Nephron progenitor cell (in vitro differentiated cells): ENCODE data around the gene FTSJ1.
"Not testable (repeated sequence)": the region's sequence is repeated elsewhere in the genome, so short reads cannot be mapped to it uniquely, and the experiment has no call there.

Source experiments
- DNase-seq: peaks from one replicate; pipeline ENCODE4 v3.0.0; 2021
- H3K27ac Mint-ChIP-seq: 2 replicates; pipeline ENCODE4 v1.8.0; 2021; ENCODE audit warnings: mild to moderate bottlenecking, moderate library complexity, mixed read lengths
- H3K27me3 Mint-ChIP-seq: 2 replicates; pipeline ENCODE4 v1.8.0; 2021; ENCODE audit warnings: mild to moderate bottlenecking, low read depth, mixed read lengths; ENCODE audit not compliant: poor library complexity
- H3K36me3 Mint-ChIP-seq: 2 replicates; pipeline ENCODE4 v1.8.0; 2021; ENCODE audit warnings: low read depth, mixed read lengths
- H3K4me1 Mint-ChIP-seq: 2 replicates; pipeline ENCODE4 v1.8.0; 2021; ENCODE audit warnings: mixed read lengths
- H3K4me3 Mint-ChIP-seq: 2 replicates; pipeline ENCODE4 v1.8.0; 2021; ENCODE audit warnings: mild to moderate bottlenecking, moderate library complexity, mixed read lengths
- H3K9me3 Mint-ChIP-seq: 2 replicates; pipeline ENCODE4 v1.8.0; 2021; ENCODE audit warnings: mild to moderate bottlenecking, moderate library complexity, mixed read lengths
- CTCF ChIP-seq: fragments of 200-600 bp; sonication (generic); IDR thresholded peaks from 2 replicates; pipeline ENCODE4 v1.5.0; 2021; ENCODE audit warnings: antibody characterized with exemption

The FTSJ1 gene

GRCh38 chrX:48522291-48522690 is 46.3 kb downstream of the FTSJ1 start:
- no peaks in the 10 kb centered on the region for H3K27me3 Mint-ChIP-seq

GRCh38 chrX:48523682-48524081 is 47.7 kb downstream of the FTSJ1 start:
- H3K36me3 Mint-ChIP-seq: peaks cover 22% of the 10 kb centered on the region
- peak overlapping the region; percentile 76 for H3K4me3 Mint-ChIP-seq
- peaks cover 15% of the 10 kb centered on the region for H3K4me1 Mint-ChIP-seq
- no peak overlapping the region for H3K27ac Mint-ChIP-seq
- TF ChIP-seq CTCF: no peak
- DNase-seq: no peak
- peaks cover 44% of the 10 kb centered on the region for H3K9me3 Mint-ChIP-seq
- no peaks in the 10 kb centered on the region for H3K27me3 Mint-ChIP-seq

More at GRCh38 chrX:48522291-48522690, 46.3 kb downstream of the FTSJ1 start:
- Mint-ChIP-seq H3K36me3 (peaks cover 15% of the 10 kb centered on the region), H3K4me1 (peaks cover 15% of the 10 kb centered on the region), H3K4me3 (peak overlapping the region; percentile 91), H3K9me3 (peaks cover 38% of the 10 kb centered on the region), H3K27ac (peak overlapping the region; percentile 95)
- DNase-seq: no peak
- TF ChIP-seq CTCF: no peak

GRCh38 chrX:48525853-48526252 is 49.9 kb downstream of the FTSJ1 start:
- H3K27ac Mint-ChIP-seq, H3K27me3 Mint-ChIP-seq, DNase-seq, H3K4me3 Mint-ChIP-seq: not testable (repeated sequence)
- H3K36me3 Mint-ChIP-seq: peaks cover 21% of the 10 kb centered on the region
- peaks cover 34% of the 10 kb centered on the region for H3K9me3 Mint-ChIP-seq
- H3K4me1 Mint-ChIP-seq: peaks cover 12% of the 10 kb centered on the region

- Mint-ChIP-seq H3K4me3 (no peak overlapping the region), H3K36me3 (peaks cover 37% of the 10 kb centered on the region), H3K27me3 (no peaks in the 10 kb centered on the region), H3K27ac (no peak overlapping the region), H3K9me3 (peaks cover 56% of the 10 kb centered on the region), H3K4me1 (no peaks in the 10 kb centered on the region)
- no peak for TF ChIP-seq CTCF
- no peak for DNase-seq
Measured at GRCh38 chrX:48530736-48531135, 54.7 kb downstream of the FTSJ1 start.

GRCh38 chrX:48531358-48531959 is 55.5 kb downstream of the FTSJ1 start:
- DNase-seq: no peak
- no peak for TF ChIP-seq CTCF
- no peak overlapping the region for H3K27ac Mint-ChIP-seq

GRCh38 chrX:48532161-48532560 is 56.2 kb downstream of the FTSJ1 start:
- DNase-seq: no peak
- Mint-ChIP-seq H3K27me3 (no peaks in the 10 kb centered on the region), H3K27ac (no peak overlapping the region), H3K9me3 (peaks cover 55% of the 10 kb centered on the region), H3K4me1 (no peaks in the 10 kb centered on the region), H3K36me3 (peaks cover 30% of the 10 kb centered on the region), H3K4me3 (no peak overlapping the region)
- no peak for TF ChIP-seq CTCF

More at GRCh38 chrX:48531358-48531959, 55.5 kb downstream of the FTSJ1 start:
- no peaks in the 10 kb centered on the region for H3K4me1 Mint-ChIP-seq
- no peaks in the 10 kb centered on the region for H3K27me3 Mint-ChIP-seq
- H3K36me3 Mint-ChIP-seq: peaks cover 34% of the 10 kb centered on the region
- H3K9me3 Mint-ChIP-seq: peaks cover 58% of the 10 kb centered on the region
- H3K4me3 Mint-ChIP-seq: no peak overlapping the region
